ENCODE measurements around the gene RIMKLA.

DNA sequence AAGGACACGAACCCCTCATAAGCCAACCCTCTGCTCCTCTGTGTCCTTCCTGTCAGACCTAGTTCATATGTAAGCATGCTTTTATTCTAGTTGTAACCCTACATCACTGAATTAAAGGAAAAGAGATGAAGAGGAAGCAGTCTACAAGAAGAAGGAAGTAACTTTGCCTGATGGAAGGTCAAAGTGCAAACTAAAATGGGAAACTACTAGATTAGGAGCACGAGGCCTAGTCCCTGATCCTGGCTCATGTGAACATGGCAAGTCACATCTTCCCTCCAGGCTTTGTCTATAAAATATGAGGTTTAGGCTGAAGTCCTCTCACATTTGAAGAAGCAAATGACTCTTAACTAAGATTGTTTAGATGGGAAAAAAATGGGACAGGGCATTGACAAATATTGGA lies 62.1 kb downstream of the RIMKLA start:
- TF ChIP-seq, protein P1, sequence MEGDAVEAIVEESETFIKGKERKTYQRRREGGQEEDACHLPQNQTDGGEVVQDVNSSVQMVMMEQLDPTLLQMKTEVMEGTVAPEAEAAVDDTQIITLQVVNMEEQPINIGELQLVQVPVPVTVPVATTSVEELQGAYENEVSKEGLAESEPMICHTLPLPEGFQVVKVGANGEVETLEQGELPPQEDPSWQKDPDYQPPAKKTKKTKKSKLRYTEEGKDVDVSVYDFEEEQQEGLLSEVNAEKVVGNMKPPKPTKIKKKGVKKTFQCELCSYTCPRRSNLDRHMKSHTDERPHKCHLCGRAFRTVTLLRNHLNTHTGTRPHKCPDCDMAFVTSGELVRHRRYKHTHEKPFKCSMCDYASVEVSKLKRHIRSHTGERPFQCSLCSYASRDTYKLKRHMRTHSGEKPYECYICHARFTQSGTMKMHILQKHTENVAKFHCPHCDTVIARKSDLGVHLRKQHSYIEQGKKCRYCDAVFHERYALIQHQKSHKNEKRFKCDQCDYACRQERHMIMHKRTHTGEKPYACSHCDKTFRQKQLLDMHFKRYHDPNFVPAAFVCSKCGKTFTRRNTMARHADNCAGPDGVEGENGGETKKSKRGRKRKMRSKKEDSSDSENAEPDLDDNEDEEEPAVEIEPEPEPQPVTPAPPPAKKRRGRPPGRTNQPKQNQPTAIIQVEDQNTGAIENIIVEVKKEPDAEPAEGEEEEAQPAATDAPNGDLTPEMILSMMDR (IDR thresholded peaks at IDR 0.05; ENCODE audit: insufficient read depth, low read depth, low read length), result no peak
- TF ChIP-seq EZH2 (IDR thresholded peaks at IDR 0.05; ENCODE audit: insufficient read depth, low read length), result no peak
